K562 (cell line): ENCODE measurements around the gene RANGAP1. TPM values are rescaled to one million over a fixed set of nuclear protein-coding genes. Genes with fewer than 3 reads are reported as not detected.
"Not testable (repeated sequence)": the region's sequence is repeated elsewhere in the genome, so short reads cannot be mapped to it uniquely, and the experiment has no call there.

ENCODE experiments used
- ATAC-seq: fragments of 200-7000 bp; cut with Tn5 transposase; 3 replicates; pipeline ENCODE4 v1.9.1; 2020; ENCODE audit warnings: moderate library complexity
- BruUV-seq: library from RNA; stranded (reverse); fragments of 400-500 nt; replicated peaks from 2 replicates; lab custom pipeline; 2021; lab: Mats Ljungman, UMichigan
- CTCF ChIA-PET: fragments of 300-600 bp; formaldehyde crosslinking; extraction: SDS; loops from one replicate; lab custom pipeline; 2021; ENCODE audit warnings: low intra/inter-chr PET ratio; lab: Yijun Ruan, JAX
- POLR2A ChIA-PET: fragments of 300-600, 350-650 bp; sonication (Branson Sonifier 250); formaldehyde crosslinking; extraction: SDS; loops from one replicate; lab custom pipeline; 2021; ENCODE audit warnings: antibody characterized with exemption, inconsistent platforms; lab: Yijun Ruan, JAX
- DNase-seq, 4 experiments: peaks; one replicate each; pipeline versions ENCODE4 v3.0.0 to v3.0.0-alpha.2; 2011 to 2018; ENCODE audit warnings: low spot score in 3 of 4, mixed read lengths in 3 of 4; ENCODE audit errors: extremely low read depth in 1 of 4
- FAIRE-seq: peaks from 2 replicates; lab custom pipeline; 2011; peaks lifted over from hg19 to GRCh38; lab: Jason Lieb, UNC
- H2AFZ ChIP-seq: 2 replicates; pipeline ENCODE4 v1.6.0; 2011; ENCODE audit warnings: low read depth, low read length, control low read depth, inconsistent platforms
- H3K27ac ChIP-seq: fragments of 200-600 bp; 3 replicates; pipeline ENCODE4 v1.8.0; 2011; ENCODE audit warnings: low read depth, mild to moderate bottlenecking, control low read depth, inconsistent platforms, low read length, moderate library complexity, mixed read lengths; ENCODE audit errors: extremely low read depth
- H3K27me3 ChIP-seq, 2 experiments: fragments of 300-600 bp in 1 of 2; 2 replicates in 1 of 2; 3 replicates in 1 of 2; pipeline versions ENCODE4 v1.6.0 to v1.8.0; 2011; ENCODE audit warnings: inconsistent platforms in 2 of 2, low read length in 2 of 2, mild to moderate bottlenecking in 1 of 2, mixed read lengths in 1 of 2, moderate library complexity in 1 of 2; ENCODE audit not compliant: control insufficient read depth in 2 of 2, insufficient read depth in 2 of 2
- H3K36me3 ChIP-seq: fragments of 300-600 bp; 3 replicates; pipeline ENCODE4 v1.8.0; 2011; ENCODE audit warnings: mild to moderate bottlenecking, low read length, inconsistent platforms; ENCODE audit not compliant: control insufficient read depth, insufficient read depth
- H3K4me1 ChIP-seq, 2 experiments: fragments of 200-600 bp in 1 of 2; replicated peaks in 1 of 2; 2 replicates in 1 of 2; 3 replicates in 1 of 2; pipeline versions ENCODE4 v1.5.1 to v1.8.0; 2011; ENCODE audit warnings: inconsistent platforms in 2 of 2, low read length in 2 of 2, mild to moderate bottlenecking in 1 of 2, mixed read lengths in 1 of 2, moderate library complexity in 1 of 2; ENCODE audit not compliant: control insufficient read depth in 2 of 2, insufficient read depth in 2 of 2
- H3K4me2 ChIP-seq: 2 replicates; pipeline ENCODE4 v1.6.1; 2011; ENCODE audit warnings: low read length, control low read depth, inconsistent platforms, mixed read lengths; ENCODE audit not compliant: insufficient read depth
- H3K4me3 ChIP-seq: fragments of 200-600 bp; sonication (generic), shearing (Covaris generic); 2 replicates; pipeline ENCODE4 v1.5.1; 2016; ENCODE audit warnings: control low read depth, inconsistent platforms
- H3K79me2 ChIP-seq: fragments of 200-600 bp; 3 replicates; pipeline ENCODE4 v1.8.0; 2011; ENCODE audit warnings: low read length, inconsistent platforms; ENCODE audit not compliant: control insufficient read depth, insufficient read depth
- H3K9ac ChIP-seq, 2 experiments: 2 replicates each; pipeline versions ENCODE4 v1.6.0 to v1.6.1; 2011; ENCODE audit warnings: low read depth in 2 of 2, low read length in 2 of 2, control low read depth in 1 of 2, inconsistent platforms in 1 of 2, mild to moderate bottlenecking in 1 of 2, mixed read lengths in 1 of 2; ENCODE audit not compliant: insufficient read depth in 1 of 2
- H3K9me1 ChIP-seq: one replicate; pipeline ENCODE4 v1.6.0; 2011; ENCODE audit warnings: inconsistent platforms, mild to moderate bottlenecking, low read length, moderate library complexity; ENCODE audit not compliant: control insufficient read depth, insufficient read depth
- H3K9me3 ChIP-seq: replicated peaks from 2 replicates; pipeline ENCODE4 v1.5.1; 2011; ENCODE audit warnings: low read depth, low read length, inconsistent platforms; ENCODE audit not compliant: control insufficient read depth, insufficient read depth
- H4K20me1 ChIP-seq: replicated peaks from 2 replicates; pipeline ENCODE4 v1.6.1; 2011; ENCODE audit warnings: low read length, inconsistent platforms, mixed read lengths; ENCODE audit not compliant: control insufficient read depth, insufficient read depth
- CAMTA2 ChIP-seq: fragments of 250-450 bp; sonication (Bioruptor Pico); conservative IDR thresholded peaks from 2 replicates; pipeline ENCODE4 v1.5.1; 2022
- ERF ChIP-seq: fragments of 450-650 bp; formaldehyde crosslinking; IDR thresholded peaks from 2 replicates; pipeline ENCODE4 v1.4.0; 2020; ENCODE audit warnings: mild to moderate bottlenecking, mixed read lengths
- IRF2 ChIP-seq: sonication (generic); formaldehyde crosslinking; IDR thresholded peaks from 2 replicates; pipeline ENCODE4 v1.8.1; 2022; ENCODE audit warnings: mild to moderate bottlenecking, missing genetic modification reagents
- JUND ChIP-seq, 2 experiments: IDR thresholded peaks; 2 replicates in 1 of 2; 3 replicates in 1 of 2; pipeline ENCODE4 v1.6.1; 2011; ENCODE audit warnings: borderline replicate concordance in 2 of 2, low read depth in 2 of 2, low read length in 2 of 2, improper control_type of control experiment in 1 of 2, missing biosample characterization in 1 of 2, missing genetic modification characterization in 1 of 2, missing genetic modification reagents in 1 of 2
- LCOR ChIP-seq: sonication (generic); formaldehyde crosslinking; IDR thresholded peaks from 2 replicates; pipeline ENCODE4 v1.8.0; 2022; ENCODE audit warnings: mild to moderate bottlenecking, missing genetic modification reagents
- PHB2 ChIP-seq: fragments of 450-650 bp; IDR thresholded peaks from 2 replicates; pipeline ENCODE4 v1.6.1; 2017; ENCODE audit warnings: low read depth
- POU5F1 ChIP-seq: fragments of 150-350 bp; IDR thresholded peaks from 2 replicates; pipeline ENCODE4 v1.6.1; 2014; ENCODE audit warnings: borderline replicate concordance, low read length, low read depth, mild to moderate bottlenecking; ENCODE audit not compliant: partially characterized antibody
- XRCC3 ChIP-seq: fragments of 450-650 bp; IDR thresholded peaks from 2 replicates; pipeline ENCODE4 v1.6.1; 2017; ENCODE audit warnings: mild to moderate bottlenecking, moderate library complexity
- ZBTB43 ChIP-seq: sonication (generic); formaldehyde crosslinking; IDR thresholded peaks from 2 replicates; pipeline ENCODE4 v1.8.0; 2023; ENCODE audit warnings: mild to moderate bottlenecking, missing genetic modification reagents
- ZKSCAN3 ChIP-seq: fragments of 250-450 bp; sonication (Bioruptor Pico); IDR thresholded peaks from 2 replicates; pipeline ENCODE4 v1.4.0; 2020
- ZNF124 ChIP-seq: sonication (generic); formaldehyde crosslinking; IDR thresholded peaks from 2 replicates; pipeline ENCODE4 v1.8.1; 2022; ENCODE audit warnings: missing genetic modification reagents
- ZNF668 ChIP-seq: fragments of 250-450 bp; sonication (Bioruptor Pico); IDR thresholded peaks from 2 replicates; pipeline ENCODE4 v1.8.0; 2022; ENCODE audit warnings: mild to moderate bottlenecking, inconsistent platforms
- WGBS: fragments of 100-300 bp; shearing (Covaris generic); methylation state at CpG from one replicate; pipeline ENCODE4 v1.1.6; 2016; ENCODE audit warnings: low coverage, mixed read lengths; ENCODE audit not compliant: insufficient coverage; ENCODE audit errors: missing lambda C conversion rate; 5-methylcytosine and 5-hydroxymethylcytosine counted together
- in situ Hi-C: fragments of 300-500 bp; cut with MboI; formaldehyde crosslinking; loops from 4 replicates; pipeline ENCODE4 v1.15.0; 2018; ENCODE audit warnings: inconsistent platforms, mixed read lengths
- intact Hi-C: fragments of 100-400 bp; cut with micrococcal nuclease; formaldehyde crosslinking; loops from 2 replicates; pipeline ENCODE4 v1.14.2; 2022
- polyA plus RNA-seq, 8 experiments: library from polyadenylated mRNA; depleted of rRNA in 4 of 8; stranded (reverse) in 5 of 8; unstranded in 3 of 8; fragments of >200 nt; fragmentation: Nextera tagmentation in 2 of 8; fragmentation: Illumina TruSeq in 1 of 8; extraction: Ambion mirVana in 2 of 8; extraction: Trizol in 1 of 8; gene quantifications; 2 replicates each; pipeline versions ENCODE4 v1.2.1 to v1.2.3, GENCODE V29; 2011 to 2014; ENCODE audit warnings: inconsistent platforms in 1 of 8, missing spikeins in 1 of 8
- total RNA-seq, 7 experiments: library from RNA; depleted of rRNA in 6 of 7; stranded (reverse); fragments of >200 nt in 6 of 7; fragmentation: Illumina TruSeq in 2 of 7; extraction: Trizol in 2 of 7; gene quantifications; 2 replicates each; pipeline versions ENCODE4 v1.2.1 to v1.2.3, GENCODE V29; 2011 to 2021; ENCODE audit warnings: low replicate concordance in 1 of 7

RANGAP1 gene
- total and polyA plus RNA-seq, 9 of the 15 experiments (the other 6 are each of a cell fraction or from before 2014, with no cell fraction given) = 2.1 to 104 (median 50.6) TPM

GRCh38 chr22:41294816-41295215 lies 8.8 kb upstream of the RANGAP1 start:
- DNase-seq, H3K27ac ChIP-seq, ATAC-seq, intact Hi-C loops, H3K4me2 ChIP-seq, H3K27me3 ChIP-seq, H4K20me1 ChIP-seq, H3K9me1 ChIP-seq, in situ Hi-C loops, FAIRE-seq, H3K9ac ChIP-seq, H2AFZ ChIP-seq, CTCF ChIA-PET, BruUV-seq, H3K4me1 ChIP-seq, H3K36me3 ChIP-seq, POLR2A ChIA-PET, H3K79me2 ChIP-seq, H3K4me3 ChIP-seq, H3K9me3 ChIP-seq: not testable (repeated sequence)
- WGBS = no CpG with 5 or more reads among the region's 28 CpGs

GRCh38 chr22:41290262-41291221 lies 4.6 kb upstream of the RANGAP1 start:
- Histone ChIP-seq H3K79me2 (peaks cover 4% of the 10 kb centered on the region; the same call in 2 of the 3 replicates), H3K4me1 (peaks cover 8 to 12% of the 10 kb centered on the region in 2 experiments), H3K9ac (no peak overlapping the region), H3K4me2 (no peak overlapping the region), H3K9me1 (no peaks in the 10 kb centered on the region), H3K4me3 (no peak overlapping the region), H3K36me3 (no peaks in the 10 kb centered on the region), H2AFZ (no peak overlapping the region), H3K9me3 (no peaks in the 10 kb centered on the region), H3K27ac (no peak overlapping the region), H4K20me1 (no peaks in the 10 kb centered on the region), H3K27me3 (no peaks in the 10 kb centered on the region)
- WGBS = 31% methylated on average over 8 of the region's 8 CpGs
- no peak for DNase-seq
- ChIA-PET CTCF (no interaction called here), POLR2A (interaction anchor here (2.0 kb wide), 1 partner anchor 12 kb away, joined by 11 read pairs; the partner anchor contains the start of gene ZC3H7B)
- no peak for ATAC-seq
- in situ Hi-C loops = no loop called here
- BruUV-seq = no TSS peak
- intact Hi-C loops = no loop called here
- FAIRE-seq = no peak
- TF ChIP-seq XRCC3 = no peak
- no peak for TF ChIP-seq PHB2
- no peak for TF ChIP-seq ZNF668 (CRISPR knock-in tag)
- no peak for TF ChIP-seq CAMTA2 (CRISPR knock-in tag)
- TF ChIP-seq ZNF124 (CRISPR knock-in tag) = no peak
- no peak for TF ChIP-seq LCOR
- TF ChIP-seq ZBTB43 (CRISPR knock-in tag) = no peak
- no peak for TF ChIP-seq JUND (IDR thresholded peaks at IDR 0.05; ENCODE audit: borderline replicate concordance, low read depth, low read length)
- no peak for TF ChIP-seq JUND (tag; IDR thresholded peaks at IDR 0.05; ENCODE audit: borderline replicate concordance, low read depth, low read length)
- no peak for TF ChIP-seq POU5F1
- no peak for TF ChIP-seq ERF
- no peak for TF ChIP-seq ZKSCAN3 (CRISPR knock-in tag)
- TF ChIP-seq IRF2 (CRISPR knock-in tag) = no peak
